Naive thymus-derived CD4-positive, alpha-beta T cell (primary cell): ENCODE data around the gene AEN. TPM values are rescaled to one million over a fixed set of nuclear protein-coding genes. Genes with fewer than 3 reads are reported as not detected.

Source experiments
- ATAC-seq: fragments of 150-1000 bp; cut with Tn5 transposase; 2 replicates; pipeline ENCODE4 v1.10.0; 2021; ENCODE audit warnings: mild to moderate bottlenecking, moderate library complexity
- CTCF ChIA-PET: fragments of 350-600 bp; sonication (Branson Sonifier 250); formaldehyde crosslinking; loops from one replicate; lab custom pipeline; 2021; ENCODE audit warnings: antibody characterized with exemption; lab: Charles Lee
- POLR2A ChIA-PET: fragments of 350-600 bp; sonication (Branson Sonifier 250); formaldehyde crosslinking; loops from one replicate; lab custom pipeline; 2021; ENCODE audit warnings: antibody characterized with exemption, inconsistent platforms; lab: Charles Lee
- DNase-seq, 9 donors: peaks; one replicate each; pipeline versions ENCODE4 v3.0.0 to v3.0.0-alpha.2; 2020 to 2022; ENCODE audit warnings: mixed read lengths in 1 of 9
- H3K27ac ChIP-seq: one replicate; pipeline ENCODE4 v1.7.0; 2013; ENCODE audit warnings: mild to moderate bottlenecking, low read depth, low read length, moderate library complexity
- H3K27me3 ChIP-seq, 2 donors: one replicate each; pipeline ENCODE4 v1.7.0; 2013; ENCODE audit warnings: low read length in 2 of 2, mild to moderate bottlenecking in 2 of 2, moderate library complexity in 2 of 2; ENCODE audit not compliant: control insufficient read depth in 2 of 2, insufficient read depth in 2 of 2
- H3K36me3 ChIP-seq, 3 experiments: 1 replicate in 2 of 3; 2 replicates in 1 of 3; pipeline ENCODE4 v1.7.0; 2013; ENCODE audit warnings: low read length in 3 of 3, mild to moderate bottlenecking in 3 of 3, moderate library complexity in 1 of 3; ENCODE audit not compliant: insufficient read depth in 3 of 3, control insufficient read depth in 2 of 3
- H3K4me1 ChIP-seq, 2 donors: one replicate each; pipeline ENCODE4 v1.7.0; 2013; ENCODE audit warnings: low read length in 2 of 2, mild to moderate bottlenecking in 2 of 2, moderate library complexity in 1 of 2; ENCODE audit not compliant: control insufficient read depth in 2 of 2, insufficient read depth in 2 of 2
- H3K4me3 ChIP-seq: 2 replicates; pipeline ENCODE4 v1.7.0; 2013; ENCODE audit warnings: mild to moderate bottlenecking, low read length
- H3K9me3 ChIP-seq, 3 experiments: 1 replicate in 2 of 3; 2 replicates in 1 of 3; pipeline ENCODE4 v1.7.0; 2013; ENCODE audit warnings: low read length in 3 of 3; ENCODE audit not compliant: control insufficient read depth in 2 of 3
- H3K27ac Mint-ChIP-seq, 9 donors: one replicate each; pipeline ENCODE4 v1.8.0; 2020 to 2022; ENCODE audit warnings: mixed read lengths in 9 of 9, mild to moderate bottlenecking in 8 of 9, moderate library complexity in 5 of 9, inconsistent platforms in 2 of 9
- H3K27me3 Mint-ChIP-seq, 5 donors: one replicate each; pipeline ENCODE4 v1.8.0; 2021 to 2022; ENCODE audit warnings: mixed read lengths in 5 of 5, mild to moderate bottlenecking in 1 of 5
- H3K36me3 Mint-ChIP-seq, 5 donors: one replicate each; pipeline ENCODE4 v1.8.0; 2020 to 2022; ENCODE audit warnings: mixed read lengths in 5 of 5, mild to moderate bottlenecking in 3 of 5, inconsistent platforms in 1 of 5
- H3K4me1 Mint-ChIP-seq, 7 donors: one replicate each; pipeline ENCODE4 v1.8.0; 2020 to 2022; ENCODE audit warnings: mixed read lengths in 7 of 7, mild to moderate bottlenecking in 3 of 7, inconsistent platforms in 1 of 7
- H3K4me3 Mint-ChIP-seq, 10 donors: one replicate each; pipeline ENCODE4 v1.8.0; 2020 to 2022; ENCODE audit warnings: mild to moderate bottlenecking in 10 of 10, mixed read lengths in 10 of 10, moderate library complexity in 6 of 10, inconsistent platforms in 2 of 10
- H3K9me3 Mint-ChIP-seq, 11 donors: one replicate each; pipeline ENCODE4 v1.8.0; 2020 to 2022; ENCODE audit warnings: mixed read lengths in 11 of 11, mild to moderate bottlenecking in 4 of 11, inconsistent platforms in 1 of 11, moderate library complexity in 1 of 11
- intact Hi-C, 2 donors: fragments of 100-400 bp; cut with micrococcal nuclease; formaldehyde crosslinking; loops; one replicate each; pipeline ENCODE4 v1.15.1; 2023
- polyA plus RNA-seq, 2 donors: library from polyadenylated mRNA; unstranded; fragments of 300-500 nt; fragmentation: Illumina TruSeq; gene quantifications; one replicate each; pipeline ENCODE4 v1.2.3, GENCODE V29; 2021
- total RNA-seq, 6 experiments: library from RNA in 5 of 6; stranded (reverse) in 5 of 6; gene quantifications; 1 replicate in 5 of 6; 2 replicates in 1 of 6; pipeline ENCODE4 v1.2.3 and lab custom pipeline; 2021 to 2026

Gene AEN
- total and polyA plus RNA-seq, 7 experiments from 2014 or later = 20.2 to 52.1 (median 31.7) TPM

GRCh38 chr15:88655800-88656488 lies 34.8 kb downstream of the AEN start:
- peak overlapping the region in 9 of 10 donors; percentile 49 to 82 (median 75) for H3K4me3 Mint-ChIP-seq
- intact Hi-C loops = loop anchor here in 1 of 2 donors (1.0 to 2.0 kb wide), 4 partner anchors 8 to 31 kb away; no protein-coding TSS in a partner anchor
- peaks cover 0 to 18% (median 7%) of the 10 kb centered on the region in 5 donors for H3K36me3 Mint-ChIP-seq

GRCh38 chr15:88656760-88657221 lies 35.7 kb downstream of the AEN start:
- DNase-seq = no peak
- no peaks in the 10 kb centered on the region for H3K27me3 ChIP-seq
- Mint-ChIP-seq H3K4me1 (peaks cover 13 to 96% (median 88%) of the 10 kb centered on the region in 7 donors), H3K36me3 (peaks cover 0 to 17% (median 3%) of the 10 kb centered on the region in 5 donors), H3K9me3 (no peaks in the 10 kb centered on the region), H3K27me3 (no peaks in the 10 kb centered on the region), H3K4me3 (peak overlapping the region in 7 of 10 donors; percentile 32 to 74 (median 49)), H3K27ac (peak overlapping the region in 8 of 9 donors; percentile 71 to 92 (median 89))
- no peak overlapping the region for H3K4me3 ChIP-seq
- POLR2A ChIA-PET = interaction anchor here (1.8 to 1.9 kb wide), 2 partner anchors 12 to 35 kb away, joined by 7 to 12 read pairs; no protein-coding TSS in a partner anchor
- intact Hi-C loops = loop anchor here in 1 of 2 donors (1.0 to 2.0 kb wide), 3 partner anchors 8 to 32 kb away; no protein-coding TSS in a partner anchor
- H3K4me1 ChIP-seq = peaks cover 16 to 85% of the 10 kb centered on the region in 2 donors
- CTCF ChIA-PET = interaction anchor here (1.1 to 2.6 kb wide), 4 partner anchors 20 to 35 kb away, joined by 4 to 27 read pairs (median 7); no protein-coding TSS in a partner anchor
- ATAC-seq = peak; percentile 54
- no peaks in the 10 kb centered on the region for H3K36me3 ChIP-seq
- H3K27ac ChIP-seq = peak overlapping the region; percentile 59
- no peaks in the 10 kb centered on the region for H3K9me3 ChIP-seq

More at GRCh38 chr15:88655800-88656488, 34.8 kb downstream of the AEN start:
- Histone ChIP-seq H3K9me3 (no peaks in the 10 kb centered on the region), H3K27me3 (no peaks in the 10 kb centered on the region), H3K36me3 (no peaks in the 10 kb centered on the region), H3K27ac (peak overlapping the region; percentile 59), H3K4me3 (no peak overlapping the region), H3K4me1 (peaks cover 16 to 89% of the 10 kb centered on the region in 2 donors)
- ChIA-PET CTCF (interaction anchor here (0.6 to 3.9 kb wide), 8 partner anchors 8 to 187 kb away, joined by 3 to 29 read pairs (median 6); no protein-coding TSS in a partner anchor), POLR2A (interaction anchor here (1.1 to 1.9 kb wide), 6 partner anchors 8 to 34 kb away, joined by 3 to 12 read pairs (median 6); no protein-coding TSS in a partner anchor)
- no peaks in the 10 kb centered on the region for H3K27me3 Mint-ChIP-seq
- no peaks in the 10 kb centered on the region for H3K9me3 Mint-ChIP-seq
- DNase-seq (peak in 6 of 9 donors; percentile 36 to 53 (median 50)), ATAC-seq (peak; percentile 43)
- H3K4me1 Mint-ChIP-seq = peaks cover 22 to 96% (median 90%) of the 10 kb centered on the region in 7 donors
- H3K27ac Mint-ChIP-seq = peak overlapping the region in 8 of 9 donors; percentile 79 to 98 (median 90)

GRCh38 chr15:88657326-88658069 lies 36.4 kb downstream of the AEN start:
- H3K4me1 Mint-ChIP-seq = peaks cover 11 to 99% (median 85%) of the 10 kb centered on the region in 7 donors
- Histone ChIP-seq H3K4me1 (peaks cover 16 to 81% of the 10 kb centered on the region in 2 donors), H3K36me3 (no peaks in the 10 kb centered on the region), H3K9me3 (no peaks in the 10 kb centered on the region), H3K27ac (peak overlapping the region; percentile 59), H3K27me3 (no peaks in the 10 kb centered on the region), H3K4me3 (no peak overlapping the region)
- POLR2A ChIA-PET = interaction anchor here (1.9 kb wide), 1 partner anchor 13 kb away, joined by 12 read pairs; no protein-coding TSS in a partner anchor
- H3K27ac Mint-ChIP-seq = peak overlapping the region in 8 of 9 donors; percentile 71 to 92 (median 89)
- intact Hi-C loops = loop anchor here in 1 of 2 donors (2.0 kb wide), 1 partner anchor 33 kb away; no protein-coding TSS in a partner anchor
- DNase-seq (no peak), ATAC-seq (no peak)
- H3K36me3 Mint-ChIP-seq = peaks cover 0 to 19% (median 3%) of the 10 kb centered on the region in 5 donors
- no peaks in the 10 kb centered on the region for H3K27me3 Mint-ChIP-seq
- peak overlapping the region in 6 of 10 donors; percentile 38 to 74 (median 49) for H3K4me3 Mint-ChIP-seq
- no peaks in the 10 kb centered on the region for H3K9me3 Mint-ChIP-seq
- CTCF ChIA-PET = interaction anchor here (2.4 to 4.6 kb wide), 3 partner anchors 21 to 33 kb away, joined by 10 to 28 read pairs (median 27); no protein-coding TSS in a partner anchor

DNA sequence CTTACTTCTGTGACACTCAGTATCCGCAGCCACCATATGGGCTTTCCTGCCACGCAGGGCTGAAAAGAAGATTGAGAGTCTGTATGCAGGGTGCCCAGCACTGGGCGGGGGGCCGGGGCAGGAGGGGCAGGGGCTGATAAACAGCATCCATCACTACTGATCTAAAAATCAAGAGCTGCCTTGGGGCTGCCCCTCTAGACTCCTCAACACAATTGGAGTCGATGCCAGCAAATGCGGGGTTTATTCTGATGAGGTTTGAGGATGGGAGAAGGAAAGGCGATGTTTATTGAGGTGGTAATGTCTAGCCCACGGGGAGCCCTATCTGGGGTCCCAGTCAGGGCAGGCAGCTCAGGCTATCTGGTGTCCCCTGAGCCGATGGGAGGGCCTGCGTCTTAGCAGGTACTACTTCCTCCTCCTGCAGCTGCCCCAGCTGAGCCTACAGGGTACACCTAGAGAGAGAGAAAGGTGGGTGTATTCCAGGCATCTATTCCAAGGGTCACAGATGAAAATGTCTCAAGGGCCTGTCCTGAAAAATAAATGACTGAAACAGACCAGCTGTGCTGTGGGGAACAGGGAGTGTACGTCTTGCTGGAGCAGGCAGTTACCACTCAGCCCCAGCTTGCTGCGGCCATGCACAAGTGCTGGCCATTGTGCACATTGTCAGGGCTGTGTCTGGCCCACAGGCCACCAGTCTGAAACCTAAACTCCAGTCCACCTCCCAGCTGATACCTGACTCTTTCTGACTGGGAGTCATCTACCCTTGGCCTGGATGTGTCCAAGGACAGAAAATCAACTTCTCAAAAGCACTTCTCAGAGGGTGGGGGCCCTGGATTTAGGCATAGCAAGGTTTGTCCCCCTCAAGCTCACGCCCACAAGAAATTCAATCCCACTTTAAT lies 37.2 kb downstream of the AEN start:
- POLR2A ChIA-PET = interaction anchor here (1.2 kb wide), 2 partner anchors 9 to 36 kb away, joined by 3 to 6 read pairs; no protein-coding TSS in a partner anchor
- Mint-ChIP-seq H3K36me3 (peaks cover 0 to 12% (median 3%) of the 10 kb centered on the region in 5 donors), H3K27ac (peak overlapping the region in 7 of 9 donors; percentile 71 to 92 (median 90)), H3K9me3 (no peaks in the 10 kb centered on the region), H3K4me1 (peaks cover 4 to 96% (median 77%) of the 10 kb centered on the region in 7 donors), H3K27me3 (no peaks in the 10 kb centered on the region), H3K4me3 (peak overlapping the region in 5 of 10 donors; percentile 30 to 74 (median 49))
- CTCF ChIA-PET = interaction anchor here (0.6 to 4.6 kb wide), 4 partner anchors 25 to 244 kb away, joined by 3 to 28 read pairs (median 4); no protein-coding TSS in a partner anchor
- Histone ChIP-seq H3K27me3 (no peaks in the 10 kb centered on the region), H3K36me3 (no peaks in the 10 kb centered on the region), H3K27ac (peak overlapping the region; percentile 59), H3K9me3 (no peaks in the 10 kb centered on the region), H3K4me1 (peaks cover 16 to 73% of the 10 kb centered on the region in 2 donors), H3K4me3 (no peak overlapping the region)
- DNase-seq (no peak), ATAC-seq (no peak)
- intact Hi-C loops = no loop called here

GRCh38 chr15:88658972-88659931 lies 38.1 kb downstream of the AEN start:
- POLR2A ChIA-PET = interaction anchor here (1.2 to 1.9 kb wide), 3 partner anchors 10 to 38 kb away, joined by 3 to 7 read pairs (median 6); partner anchors contain the start of gene AEN
- H3K36me3 ChIP-seq = no peaks in the 10 kb centered on the region
- H3K9me3 ChIP-seq = no peaks in the 10 kb centered on the region
- Mint-ChIP-seq H3K27ac (peak overlapping the region in 8 of 9 donors; percentile 23 to 92 (median 81)), H3K36me3 (peaks cover 0 to 12% (median 3%) of the 10 kb centered on the region in 5 donors), H3K9me3 (no peaks in the 10 kb centered on the region), H3K4me1 (peaks cover 6 to 96% (median 72%) of the 10 kb centered on the region in 7 donors), H3K4me3 (peak overlapping the region in 4 of 10 donors; percentile 16 to 65 (median 34)), H3K27me3 (no peaks in the 10 kb centered on the region)
- CTCF ChIA-PET = interaction anchor here (0.6 to 4.6 kb wide), 5 partner anchors 24 to 243 kb away, joined by 3 to 28 read pairs (median 5); no protein-coding TSS in a partner anchor
- ATAC-seq (no peak), DNase-seq (no peak)
- H3K4me1 ChIP-seq = peaks cover 16 to 74% of the 10 kb centered on the region in 2 donors
- peak overlapping the region; percentile 28 for H3K27ac ChIP-seq
- H3K4me3 ChIP-seq = no peak overlapping the region
- no peaks in the 10 kb centered on the region for H3K27me3 ChIP-seq
- intact Hi-C loops = no loop called here
